ENCODE results near the gene IL16.
A peak's percentile ranks its signal among the peaks of the same experiment; 100 is the strongest.

IL16 gene

GRCh38 chr15:81268881-81269601, 72.4 kb downstream of the IL16 start:
- DNase-seq (ENCODE audit: low read depth) = no peak
- no peak for TF ChIP-seq CTCF (IDR thresholded peaks at IDR 0.05; ENCODE audit: control insufficient read depth, insufficient read depth, low read depth, low read length, missing control alignments)
- H3K4me3 ChIP-seq (ENCODE audit: control insufficient read depth, low read depth, low read length) = no peak overlapping the region

GRCh38 chr15:81270188-81270587, 73.5 kb downstream of the IL16 start:
- no peak for DNase-seq (ENCODE audit: low read depth)
- no peak for TF ChIP-seq CTCF (IDR thresholded peaks at IDR 0.05; ENCODE audit: control insufficient read depth, insufficient read depth, low read depth, low read length, missing control alignments)
- H3K4me3 ChIP-seq (ENCODE audit: control insufficient read depth, low read depth, low read length) = no peak overlapping the region

- no peak for TF ChIP-seq CTCF (IDR thresholded peaks at IDR 0.05; ENCODE audit: control insufficient read depth, insufficient read depth, low read depth, low read length, missing control alignments)
- H3K4me3 ChIP-seq (ENCODE audit: control insufficient read depth, low read depth, low read length) = no peak overlapping the region
- peak; percentile 18 for DNase-seq (ENCODE audit: low read depth)
Observed at GRCh38 chr15:81270781-81271491, 74.3 kb downstream of the IL16 start.

- DNase-seq (ENCODE audit: low read depth) = no peak
- no peak overlapping the region for H3K4me3 ChIP-seq (ENCODE audit: control insufficient read depth, low read depth, low read length)
- TF ChIP-seq CTCF (IDR thresholded peaks at IDR 0.05; ENCODE audit: control insufficient read depth, insufficient read depth, low read depth, low read length, missing control alignments) = no peak
Observed at GRCh38 chr15:81271761-81272644, 75.3 kb downstream of the IL16 start.

- DNase-seq (ENCODE audit: low read depth) = no peak
- no peak for TF ChIP-seq CTCF (IDR thresholded peaks at IDR 0.05; ENCODE audit: control insufficient read depth, insufficient read depth, low read depth, low read length, missing control alignments)
- H3K4me3 ChIP-seq (ENCODE audit: control insufficient read depth, low read depth, low read length) = no peak overlapping the region
Observed at GRCh38 chr15:81273200-81273599, 76.5 kb downstream of the IL16 start.

GRCh38 chr15:81273855-81274254, 77.2 kb downstream of the IL16 start:
- DNase-seq (ENCODE audit: low read depth) = no peak
- no peak for TF ChIP-seq CTCF (IDR thresholded peaks at IDR 0.05; ENCODE audit: control insufficient read depth, insufficient read depth, low read depth, low read length, missing control alignments)
- no peak overlapping the region for H3K4me3 ChIP-seq (ENCODE audit: control insufficient read depth, low read depth, low read length)
